Loucy (cell line): Measurements from ENCODE around the gene IL16.

ENCODE experiments used
- H2AFZ ChIP-seq: fragments of 200-600 bp; sonication (generic); 2 replicates; pipeline ENCODE4 v1.6.0; 2016; ENCODE audit warnings: antibody characterized with exemption, mild to moderate bottlenecking, low read length, moderate library complexity
- H3F3A ChIP-seq: fragments of 200-600 bp; 2 replicates; pipeline ENCODE4 v1.6.0; 2016; ENCODE audit warnings: antibody characterized with exemption, low read depth, mild to moderate bottlenecking
- H3K27me3 ChIP-seq: fragments of 200-600 bp; sonication (generic); 2 replicates; pipeline ENCODE4 v1.6.1; 2014; ENCODE audit warnings: low read length, mild to moderate bottlenecking; ENCODE audit not compliant: insufficient read depth, poor library complexity, severe bottlenecking
- H3K36me3 ChIP-seq: fragments of 200-600 bp; sonication (generic); 2 replicates; pipeline ENCODE4 v1.6.1; 2016; ENCODE audit warnings: low read length; ENCODE audit not compliant: insufficient read depth
- H3K4me1 ChIP-seq: fragments of 200-600 bp; sonication (generic); 2 replicates; pipeline ENCODE4 v1.5.1; 2014; ENCODE audit warnings: low read length, mild to moderate bottlenecking; ENCODE audit not compliant: insufficient read depth, poor library complexity, severe bottlenecking
- H3K4me2 ChIP-seq: fragments of 200-600 bp; sonication (generic); 2 replicates; pipeline ENCODE4 v1.6.0; 2014; ENCODE audit warnings: antibody characterized with exemption, low read length, low read depth, mild to moderate bottlenecking; ENCODE audit not compliant: poor library complexity, severe bottlenecking
- H3K4me3 ChIP-seq: fragments of 200-600 bp; sonication (generic); 2 replicates; pipeline ENCODE4 v1.5.1; 2014; ENCODE audit warnings: low read length, mild to moderate bottlenecking, mixed read lengths; ENCODE audit not compliant: poor library complexity, severe bottlenecking
- H3K79me2 ChIP-seq: fragments of 200-600 bp; sonication (generic); 2 replicates; pipeline ENCODE4 v1.6.1; 2014; ENCODE audit warnings: low read length; ENCODE audit not compliant: insufficient read depth
- H3K9ac ChIP-seq: fragments of 200-600 bp; sonication (generic); 2 replicates; pipeline ENCODE4 v1.6.0; 2014; ENCODE audit warnings: mild to moderate bottlenecking, low read depth, low read length, moderate library complexity; ENCODE audit not compliant: poor library complexity, severe bottlenecking
- H3K9me2 ChIP-seq: fragments of 200-600 bp; sonication (generic); replicated peaks from 2 replicates; pipeline ENCODE4 v1.6.1; 2016; ENCODE audit warnings: low read depth, low read length, mixed read lengths
- H3K9me3 ChIP-seq: fragments of 200-600 bp; sonication (generic); 2 replicates; pipeline ENCODE4 v1.6.1; 2014; ENCODE audit warnings: mild to moderate bottlenecking, antibody characterized with exemption, low read length, low read depth; ENCODE audit not compliant: insufficient read depth
- H4K20me1 ChIP-seq: fragments of 200-600 bp; sonication (generic); 2 replicates; pipeline ENCODE4 v1.6.0; 2014; ENCODE audit warnings: antibody characterized with exemption, low read length, mild to moderate bottlenecking; ENCODE audit not compliant: insufficient read depth, poor library complexity, severe bottlenecking
- EZH2phosphoT487 ChIP-seq: fragments of 200-600 bp; IDR thresholded peaks from 2 replicates; pipeline ENCODE4 v1.6.1; 2018; ENCODE audit warnings: antibody characterized with exemption, mild to moderate bottlenecking, moderate library complexity, borderline replicate concordance
- TF ChIP-seq, protein P1 (sequence below): fragments of 200-600 bp; sonication (generic); conservative IDR thresholded peaks from 2 replicates; pipeline ENCODE4 v1.5.1; 2014; ENCODE audit warnings: mild to moderate bottlenecking, antibody characterized with exemption, low read length

IL16 gene

DNA sequence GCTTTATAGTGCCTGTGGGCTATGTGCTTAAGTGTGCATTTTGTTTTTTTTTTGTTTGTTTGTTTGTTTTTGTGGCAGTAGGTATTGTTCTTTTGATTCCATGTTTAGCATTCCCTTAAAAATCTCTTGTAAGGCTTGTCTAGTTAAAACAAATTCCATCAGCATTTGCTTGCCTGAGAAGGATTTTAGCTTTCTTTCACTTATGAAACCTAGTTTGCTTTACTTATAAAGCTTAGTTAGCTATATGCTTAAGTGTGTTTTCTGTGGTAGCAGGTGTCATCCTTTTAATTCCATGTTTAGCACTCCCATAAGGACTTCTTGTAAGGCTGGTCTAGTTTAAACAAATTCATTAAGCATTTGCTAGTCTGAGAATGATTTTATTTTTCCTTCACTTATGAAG, 17.3 kb downstream of the IL16 start:
- H3K36me3 ChIP-seq, result no peaks in the 10 kb centered on the region
- no peak for TF ChIP-seq EZH2phosphoT487
- TF ChIP-seq, protein P1, sequence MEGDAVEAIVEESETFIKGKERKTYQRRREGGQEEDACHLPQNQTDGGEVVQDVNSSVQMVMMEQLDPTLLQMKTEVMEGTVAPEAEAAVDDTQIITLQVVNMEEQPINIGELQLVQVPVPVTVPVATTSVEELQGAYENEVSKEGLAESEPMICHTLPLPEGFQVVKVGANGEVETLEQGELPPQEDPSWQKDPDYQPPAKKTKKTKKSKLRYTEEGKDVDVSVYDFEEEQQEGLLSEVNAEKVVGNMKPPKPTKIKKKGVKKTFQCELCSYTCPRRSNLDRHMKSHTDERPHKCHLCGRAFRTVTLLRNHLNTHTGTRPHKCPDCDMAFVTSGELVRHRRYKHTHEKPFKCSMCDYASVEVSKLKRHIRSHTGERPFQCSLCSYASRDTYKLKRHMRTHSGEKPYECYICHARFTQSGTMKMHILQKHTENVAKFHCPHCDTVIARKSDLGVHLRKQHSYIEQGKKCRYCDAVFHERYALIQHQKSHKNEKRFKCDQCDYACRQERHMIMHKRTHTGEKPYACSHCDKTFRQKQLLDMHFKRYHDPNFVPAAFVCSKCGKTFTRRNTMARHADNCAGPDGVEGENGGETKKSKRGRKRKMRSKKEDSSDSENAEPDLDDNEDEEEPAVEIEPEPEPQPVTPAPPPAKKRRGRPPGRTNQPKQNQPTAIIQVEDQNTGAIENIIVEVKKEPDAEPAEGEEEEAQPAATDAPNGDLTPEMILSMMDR, result no peak
- H4K20me1 ChIP-seq, result no peaks in the 10 kb centered on the region
- no peaks in the 10 kb centered on the region for H3K9me3 ChIP-seq
- H3K4me2 ChIP-seq, result no peak overlapping the region
- H3K9ac ChIP-seq, result no peak overlapping the region
- no peaks in the 10 kb centered on the region for H3K79me2 ChIP-seq
- no peak overlapping the region for H3K4me3 ChIP-seq
- H2AFZ ChIP-seq, result no peak overlapping the region
- no peaks in the 10 kb centered on the region for H3K9me2 ChIP-seq
- no peaks in the 10 kb centered on the region for H3K4me1 ChIP-seq
- no peaks in the 10 kb centered on the region for H3K27me3 ChIP-seq
- H3F3A ChIP-seq, result no peaks in the 10 kb centered on the region

DNA sequence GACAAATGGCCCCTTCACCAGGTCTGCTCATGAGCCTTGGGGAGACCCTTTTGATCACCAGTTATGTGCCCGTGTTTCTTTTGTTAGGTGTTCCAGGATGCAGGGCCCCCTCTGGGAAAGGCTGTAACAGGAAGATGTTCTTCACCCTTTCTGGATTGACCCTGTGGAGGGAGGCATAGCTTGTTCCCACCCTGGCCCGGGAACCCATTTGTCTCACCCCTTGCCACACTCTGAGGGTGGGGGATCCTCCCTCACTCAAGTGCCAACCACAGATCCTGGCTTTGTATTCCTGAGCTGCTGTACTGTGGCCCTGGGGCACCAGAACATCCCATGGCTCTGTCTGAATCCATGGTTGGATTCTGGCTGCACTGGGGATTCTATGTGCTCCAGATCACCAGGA, 18.9 kb downstream of the IL16 start:
- Histone ChIP-seq H3K4me1 (no peaks in the 10 kb centered on the region), H3K36me3 (no peaks in the 10 kb centered on the region), H3K27me3 (no peaks in the 10 kb centered on the region), H3K9me2 (no peaks in the 10 kb centered on the region), H4K20me1 (no peaks in the 10 kb centered on the region), H3K79me2 (no peaks in the 10 kb centered on the region), H3F3A (no peaks in the 10 kb centered on the region), H3K4me3 (no peak overlapping the region), H3K9ac (no peak overlapping the region), H2AFZ (no peak overlapping the region), H3K4me2 (no peak overlapping the region), H3K9me3 (no peaks in the 10 kb centered on the region)
- TF ChIP-seq, protein P1, result no peak
- no peak for TF ChIP-seq EZH2phosphoT487

DNA sequence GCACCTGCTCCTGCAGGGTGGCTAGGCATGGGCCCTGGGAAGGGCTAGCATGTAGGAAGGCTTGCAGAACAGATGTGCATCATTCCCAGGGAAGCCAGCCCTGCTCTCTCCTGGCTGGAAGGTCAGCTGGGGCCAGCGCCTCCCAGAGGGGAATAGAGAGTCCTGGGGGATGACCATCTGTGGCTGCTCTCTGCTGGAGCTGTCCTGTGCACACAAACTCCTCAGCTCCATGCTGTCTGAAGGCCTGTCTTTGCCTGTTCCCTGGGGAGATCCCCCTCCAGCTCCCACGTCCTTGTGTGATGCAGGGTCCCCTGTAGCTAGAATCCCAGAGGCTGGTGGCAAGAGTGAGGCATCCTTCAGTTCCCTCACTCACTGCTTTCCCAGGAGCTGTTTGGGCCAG, 19.3 kb downstream of the IL16 start:
- Histone ChIP-seq H3K9ac (no peak overlapping the region), H3K9me3 (no peaks in the 10 kb centered on the region), H3K9me2 (no peaks in the 10 kb centered on the region), H2AFZ (no peak overlapping the region), H3K36me3 (no peaks in the 10 kb centered on the region), H3F3A (no peaks in the 10 kb centered on the region), H4K20me1 (no peaks in the 10 kb centered on the region), H3K4me3 (no peak overlapping the region), H3K27me3 (no peaks in the 10 kb centered on the region), H3K79me2 (no peaks in the 10 kb centered on the region), H3K4me1 (no peaks in the 10 kb centered on the region), H3K4me2 (no peak overlapping the region)
- TF ChIP-seq, protein P1, result no peak
- no peak for TF ChIP-seq EZH2phosphoT487
